Kidney glomerular epithelial cell (primary cell): ENCODE data around the gene TRAM2.

Experiments used
- DNase-seq: peaks from one replicate; lab custom pipeline; 2025; lab: John Stamatoyannopoulos, UW

TRAM2 gene

GRCh38 chr6:52509281-52510212, 67.3 kb downstream of the TRAM2 start:
- DNase-seq: peak; percentile 66

DNA sequence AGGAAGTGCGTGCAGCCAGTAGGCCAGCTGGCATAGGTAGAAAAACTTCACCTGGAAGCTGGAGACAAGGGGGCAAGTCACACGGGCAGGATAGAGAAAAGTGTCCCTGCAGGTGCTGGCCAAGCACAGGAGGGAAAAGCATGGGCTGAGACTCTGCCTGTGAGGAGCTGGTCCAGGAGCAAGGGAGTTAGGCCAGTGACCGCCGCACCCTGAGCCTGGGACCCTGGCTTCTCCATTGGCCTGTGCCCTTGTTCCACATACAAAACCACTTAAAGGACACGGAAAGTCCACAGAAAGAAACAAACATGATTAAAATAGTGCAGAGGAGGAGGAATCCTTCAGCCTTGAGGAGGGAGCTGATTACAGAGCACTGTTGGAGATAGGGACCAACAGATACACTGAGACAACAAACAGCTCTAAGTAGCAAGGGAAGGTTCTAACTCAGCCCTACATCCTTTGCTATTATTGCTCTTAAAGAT, 68.6 kb downstream of the TRAM2 start:
- no peak for DNase-seq

DNA sequence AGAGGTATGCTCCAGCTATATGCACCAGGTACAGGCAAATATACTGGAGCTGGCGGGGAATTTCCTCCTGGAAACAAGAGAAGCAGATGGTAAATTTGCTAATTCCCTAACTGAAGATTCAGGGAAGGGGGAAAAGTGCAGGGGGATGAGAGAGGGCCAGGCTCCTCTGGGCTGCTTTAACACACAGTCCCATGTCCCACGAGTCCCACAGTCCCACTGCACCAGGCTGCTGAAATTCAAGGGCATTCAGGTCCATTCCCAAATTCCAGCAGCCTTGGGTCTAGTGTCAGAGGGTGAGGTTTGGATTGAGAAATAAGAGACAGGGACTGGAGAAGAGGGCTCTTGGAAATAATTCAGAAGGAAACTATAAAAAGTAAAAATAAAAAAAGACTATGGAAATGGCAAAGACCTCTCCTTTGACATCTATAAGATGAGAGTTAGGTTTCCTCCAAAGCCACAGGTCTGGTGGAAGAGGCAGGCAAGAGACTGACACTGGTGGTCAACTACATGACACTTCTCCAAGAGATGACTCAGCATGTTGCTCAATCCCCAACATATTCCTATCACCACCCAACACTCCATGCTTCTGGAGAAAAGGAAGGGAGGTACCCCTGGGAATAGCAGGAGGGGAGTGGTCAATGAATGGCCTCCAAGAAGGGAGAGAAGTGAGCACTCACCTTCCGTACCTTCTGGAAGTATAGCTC, 69.2 kb downstream of the TRAM2 start:
- DNase-seq: no peak

GRCh38 chr6:52506476-52506875, 70.4 kb downstream of the TRAM2 start:
- no peak for DNase-seq

DNA sequence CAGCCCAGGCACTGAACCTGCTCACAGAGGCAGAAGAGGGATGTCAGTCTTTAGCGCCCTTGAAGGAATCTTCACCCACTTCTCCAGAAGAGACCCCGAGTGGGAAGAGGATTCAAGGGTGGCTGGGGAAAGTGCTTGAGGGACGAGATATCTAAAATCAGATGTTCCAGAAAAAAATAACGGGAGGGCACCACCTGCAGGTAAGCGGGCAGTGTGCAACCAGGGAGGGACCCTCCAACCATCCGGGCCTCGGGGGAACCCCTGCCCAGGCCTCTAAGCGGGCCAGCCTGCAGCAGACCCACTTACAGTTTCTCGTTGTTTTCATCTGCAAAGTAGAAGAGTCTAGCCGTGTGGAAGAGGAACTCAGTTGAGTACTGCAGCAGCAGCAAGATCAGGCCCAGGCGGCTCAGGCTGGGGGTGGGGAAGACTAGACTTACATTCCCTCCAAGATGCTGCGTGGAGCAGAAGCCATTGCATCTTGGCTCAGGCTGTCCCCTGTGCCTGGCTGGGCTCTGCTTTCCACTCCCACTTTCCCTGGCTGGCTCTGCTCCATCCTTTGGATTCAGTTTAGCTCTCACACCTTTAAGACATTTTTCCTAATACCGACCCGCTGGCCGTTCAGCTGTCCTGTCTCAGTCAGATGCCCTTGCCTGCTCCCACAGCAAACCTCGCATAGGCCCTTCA, 71.0 kb downstream of the TRAM2 start:
- no peak for DNase-seq

- no peak for DNase-seq
Measured at GRCh38 chr6:52504782-52505136, 72.1 kb downstream of the TRAM2 start.

- DNase-seq: peak; percentile 87
Measured at GRCh38 chr6:52503851-52504781, 72.7 kb downstream of the TRAM2 start.

DNA sequence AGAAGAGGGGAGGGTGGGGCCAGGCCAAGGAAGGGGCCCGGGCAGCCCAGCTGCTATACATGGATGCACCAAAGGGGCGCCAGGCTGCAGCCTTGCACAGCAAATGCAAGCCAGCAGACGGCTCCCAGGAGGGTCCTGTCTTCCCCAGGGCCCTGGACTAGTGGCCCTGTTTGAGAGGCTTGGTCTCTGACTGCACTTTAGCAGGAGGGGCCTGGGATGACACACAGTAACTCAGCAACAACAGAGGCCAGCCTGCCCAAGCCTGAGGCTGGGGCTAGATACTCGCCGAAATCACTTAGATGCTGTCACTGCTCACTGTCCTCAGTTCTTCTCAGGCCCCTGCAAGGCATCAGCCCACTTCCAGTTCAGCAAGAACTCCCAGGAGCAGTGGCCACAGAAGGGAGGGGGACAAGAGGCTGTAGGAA, 73.5 kb downstream of the TRAM2 start:
- no peak for DNase-seq

DNA sequence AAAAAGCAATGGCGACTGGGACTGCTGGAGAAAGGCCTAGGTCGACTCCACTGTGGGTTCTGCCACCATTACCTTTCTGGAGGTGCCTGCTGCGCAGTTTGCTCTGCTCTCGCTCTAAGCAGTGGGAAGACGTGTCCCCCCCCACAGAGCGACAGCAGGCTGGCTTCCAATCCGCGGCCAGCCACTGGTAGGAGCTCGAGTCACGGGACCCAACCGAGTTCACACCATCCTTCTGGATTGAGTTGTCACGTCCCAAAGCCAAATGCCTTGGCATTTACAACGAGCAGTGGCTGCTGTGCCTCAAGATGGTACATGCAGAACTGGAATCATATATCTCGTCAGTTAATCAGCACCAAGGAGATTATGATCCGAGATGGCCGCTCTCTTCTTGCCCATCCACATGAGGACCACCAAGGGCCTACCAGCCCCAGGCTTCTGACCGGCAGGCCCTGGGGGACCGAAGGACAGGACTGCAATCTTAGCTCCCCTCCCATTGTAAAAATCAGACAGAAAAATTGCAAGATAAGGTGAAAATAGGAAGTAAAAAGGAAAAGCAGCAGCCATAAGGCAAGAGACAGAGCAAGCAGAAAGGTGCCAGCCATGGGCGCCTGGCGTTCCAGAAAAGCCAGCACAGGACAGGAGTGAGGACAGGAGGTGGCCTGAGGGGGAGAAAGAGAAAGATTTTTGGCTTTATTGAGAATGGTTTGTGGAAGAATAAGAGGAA, 74.4 kb downstream of the TRAM2 start:
- DNase-seq: no peak

- no peak for DNase-seq
Measured at GRCh38 chr6:52500238-52501129, 76.4 kb downstream of the TRAM2 start.

DNA sequence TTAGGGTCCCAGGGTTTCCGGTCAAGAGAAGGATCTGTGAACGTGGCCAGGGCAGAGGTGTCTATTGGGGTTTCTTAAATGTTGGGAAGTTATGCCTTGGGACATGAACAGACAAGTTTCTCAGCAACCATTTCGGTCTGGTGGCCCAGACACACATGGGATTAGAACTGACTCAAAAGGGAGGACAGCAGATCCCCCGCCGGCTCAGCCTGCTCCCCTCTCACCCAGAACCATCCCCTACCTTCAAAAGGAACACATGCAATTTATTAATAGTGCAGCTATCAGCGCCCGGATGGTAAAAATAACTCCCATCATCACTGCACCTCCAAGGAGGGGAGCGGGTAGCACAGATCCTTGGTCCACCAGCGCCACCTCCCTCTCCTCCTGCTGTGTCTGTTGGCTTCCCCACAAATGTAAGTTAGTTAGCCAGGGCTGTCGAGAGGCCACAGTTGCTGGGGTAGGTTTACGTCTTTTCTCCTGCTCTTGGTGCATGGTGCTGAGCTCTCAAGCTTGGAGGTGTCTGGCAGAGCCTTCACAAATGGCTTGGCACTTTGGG, 77.1 kb downstream of the TRAM2 start:
- DNase-seq: no peak

- DNase-seq: peak; percentile 50
Measured at GRCh38 chr6:52499026-52499425, 77.8 kb downstream of the TRAM2 start.

DNA sequence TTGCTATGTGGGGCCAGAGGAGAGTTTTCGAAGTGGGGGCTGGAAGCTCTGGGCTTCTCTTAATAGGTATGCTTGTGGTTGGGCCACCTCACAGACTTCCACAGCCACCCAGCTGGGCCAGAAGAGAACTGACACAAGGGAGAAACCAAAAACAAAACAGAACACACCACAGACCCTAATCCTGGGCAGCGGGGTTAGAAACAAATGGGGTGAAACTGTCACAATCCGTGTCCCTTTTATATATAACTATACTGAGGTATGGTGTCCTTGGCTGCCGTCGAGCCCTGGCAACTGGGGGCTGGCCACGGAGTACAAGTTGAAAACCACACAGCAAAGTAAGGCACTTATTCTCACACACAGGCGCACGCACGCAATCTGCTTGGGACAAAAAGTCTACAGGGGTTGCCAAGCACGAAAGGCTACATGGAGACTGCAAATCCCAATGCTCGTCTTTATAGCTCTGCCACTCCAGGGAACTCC, 78.3 kb downstream of the TRAM2 start:
- DNase-seq: no peak

GRCh38 chr6:52497652-52498408, 79.0 kb downstream of the TRAM2 start:
- no peak for DNase-seq

- no peak for DNase-seq
Measured at GRCh38 chr6:52496631-52497030, 80.2 kb downstream of the TRAM2 start.

- no peak for DNase-seq
Measured at GRCh38 chr6:52495922-52496321, 80.9 kb downstream of the TRAM2 start.

- no peak for DNase-seq
Measured at GRCh38 chr6:52494298-52495072, 82.4 kb downstream of the TRAM2 start.

GRCh38 chr6:52493669-52494068, 83.2 kb downstream of the TRAM2 start:
- DNase-seq: no peak
